ENCODE measurements around the gene TEX30. TPM values are rescaled to one million over a fixed set of nuclear protein-coding genes. Genes with fewer than 3 reads are reported as not detected.

The TEX30 gene
- total RNA-seq, 4 donors from 2014 or later: 6.5 to 10.0 (median 7.9) TPM

GRCh38 chr13:102768909-102769308 is 4.7 kb downstream of the TEX30 start:
- no peak overlapping the region for H3K4me3 ChIP-seq (ENCODE audit: low read depth, poor library complexity, severe bottlenecking)

GRCh38 chr13:102763741-102764140 is 9.8 kb downstream of the TEX30 start:
- WGBS, 2 donors: 95 to 100% methylated on average over 1 of the region's 1 CpG
- TF ChIP-seq CTCF (IDR thresholded peaks at IDR 0.05) (no peak), POLR2A (IDR thresholded peaks at IDR 0.05) (no peak)
- no peak overlapping the region for H3K4me3 ChIP-seq (ENCODE audit: low read depth, poor library complexity, severe bottlenecking)
- DNase-seq (ENCODE audit: low spot score in 2 of 2): no peak
- intact Hi-C loops (cut with DNase I; ENCODE audit: low total_unique reads): no loop called here

More at GRCh38 chr13:102768909-102769308, 4.7 kb downstream of the TEX30 start:
- no peak for DNase-seq (ENCODE audit: low spot score in 2 of 2)
- WGBS, 2 donors: 50 to 72% methylated on average over 2 of the region's 2 CpGs
- intact Hi-C loops (cut with DNase I; ENCODE audit: low total_unique reads): no loop called here
- TF ChIP-seq POLR2A (IDR thresholded peaks at IDR 0.05) (no peak), CTCF (IDR thresholded peaks at IDR 0.05) (no peak)

GRCh38 chr13:102761071-102761470 is 12.5 kb downstream of the TEX30 start:
- intact Hi-C loops (cut with DNase I; ENCODE audit: low total_unique reads): no loop called here
- 78 to 96% methylated on average over 1 of the region's 1 CpG for WGBS, 2 donors
- TF ChIP-seq POLR2A (IDR thresholded peaks at IDR 0.05): no peak
- no peak for TF ChIP-seq CTCF (IDR thresholded peaks at IDR 0.05)
- H3K4me3 ChIP-seq (ENCODE audit: low read depth, poor library complexity, severe bottlenecking): no peak overlapping the region
- no peak for DNase-seq (ENCODE audit: low spot score in 2 of 2)

- no peak overlapping the region for H3K4me3 ChIP-seq (ENCODE audit: low read depth, poor library complexity, severe bottlenecking)
- intact Hi-C loops (cut with DNase I; ENCODE audit: low total_unique reads): no loop called here
- TF ChIP-seq CTCF (IDR thresholded peaks at IDR 0.05): no peak
- no peak for TF ChIP-seq POLR2A (IDR thresholded peaks at IDR 0.05)
- WGBS, 2 donors: 93 to 96% methylated on average over 2 of the region's 2 CpGs
- DNase-seq (ENCODE audit: low spot score in 2 of 2): no peak
These were observed 14.7 kb downstream of the TEX30 start for GRCh38 chr13:102758842-102759241.

- DNase-seq (ENCODE audit: low spot score in 2 of 2): no peak
- H3K4me3 ChIP-seq (ENCODE audit: low read depth, poor library complexity, severe bottlenecking): no peak overlapping the region
- no peak for TF ChIP-seq POLR2A (IDR thresholded peaks at IDR 0.05)
- no peak for TF ChIP-seq CTCF (IDR thresholded peaks at IDR 0.05)
- intact Hi-C loops (cut with DNase I; ENCODE audit: low total_unique reads): no loop called here
- WGBS, 2 donors: 76 to 93% methylated on average over 1 of the region's 1 CpG
These were observed 16.6 kb downstream of the TEX30 start for GRCh38 chr13:102757006-102757405.

GRCh38 chr13:102751886-102752285 is 21.7 kb downstream of the TEX30 start:
- TF ChIP-seq CTCF (IDR thresholded peaks at IDR 0.05) (no peak), POLR2A (IDR thresholded peaks at IDR 0.05) (no peak)
- H3K4me3 ChIP-seq (ENCODE audit: low read depth, poor library complexity, severe bottlenecking): no peak overlapping the region
- DNase-seq (ENCODE audit: low spot score in 2 of 2): no peak
- intact Hi-C loops (cut with DNase I; ENCODE audit: low total_unique reads): no loop called here
- 90 to 95% methylated on average over 3 of the region's 3 CpGs for WGBS, 2 donors

Data from lower leg skin (tissue), 4 donors.